ENCODE results near the gene UFD1. TPM values are rescaled to one million over a fixed set of nuclear protein-coding genes. Genes with fewer than 3 reads are reported as not detected.

The UFD1 gene
- total RNA-seq, 4 donors from 2014 or later: 26.9 to 38.1 (median 30.1) TPM

DNA sequence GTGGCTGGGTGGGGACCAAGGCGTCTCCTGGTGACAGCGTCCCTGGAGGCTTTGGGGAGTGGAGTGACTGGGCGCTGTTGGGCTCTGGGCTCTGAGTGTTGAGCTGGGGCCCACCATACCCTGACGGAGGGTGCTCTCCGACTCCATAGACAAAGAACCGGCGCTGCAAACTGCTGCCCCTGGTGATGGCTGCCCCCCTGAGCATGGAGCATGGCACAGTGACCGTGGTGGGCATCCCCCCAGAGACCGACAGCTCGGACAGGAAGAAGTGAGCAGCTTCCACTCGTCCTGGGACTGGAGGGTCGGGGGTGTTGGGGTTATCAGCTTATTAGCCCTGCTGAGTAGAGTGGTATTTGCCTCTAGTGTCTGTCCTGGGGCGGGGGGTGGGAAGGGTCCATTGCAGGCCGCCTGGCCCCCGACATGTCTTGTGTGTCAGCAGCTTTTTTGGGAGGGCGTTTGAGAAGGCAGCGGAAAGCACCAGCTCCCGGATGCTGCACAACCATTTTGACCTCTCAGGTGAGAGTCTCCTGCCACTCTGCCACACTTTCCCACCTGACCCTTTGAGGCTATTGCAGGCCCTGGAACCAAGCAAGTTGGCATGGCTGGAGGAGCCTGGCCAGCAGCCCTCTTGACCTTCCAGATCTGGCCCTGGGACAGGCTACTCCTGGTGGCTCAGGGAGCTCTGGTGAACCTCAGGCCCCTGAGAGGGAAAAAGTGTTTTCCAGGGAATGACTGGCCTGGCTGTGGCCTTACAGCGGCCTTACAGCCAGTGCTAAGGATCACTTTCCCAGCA, 37.6 kb upstream of the UFD1 start:
- TF ChIP-seq POLR2A (IDR thresholded peaks at IDR 0.05) (no peak), EP300 (IDR thresholded peaks at IDR 0.05) (no peak), CTCF (IDR thresholded peaks at IDR 0.05) (no peak)
- no peaks in the 10 kb centered on the region for H3K36me3 ChIP-seq
- no peak overlapping the region for H3K4me3 ChIP-seq
- no peaks in the 10 kb centered on the region for H3K4me1 ChIP-seq
- no peaks in the 10 kb centered on the region for H3K27me3 ChIP-seq
- 90 to 91% methylated on average over 18 to 19 of the region's 19 CpGs for WGBS, 2 donors
- no peak for DNase-seq (ENCODE audit: low spot score in 2 of 2)
- H3K9me3 ChIP-seq: peaks cover 0 to 11% (median 0%) of the 10 kb centered on the region in 4 donors
- no peak overlapping the region for H3K27ac ChIP-seq

DNA sequence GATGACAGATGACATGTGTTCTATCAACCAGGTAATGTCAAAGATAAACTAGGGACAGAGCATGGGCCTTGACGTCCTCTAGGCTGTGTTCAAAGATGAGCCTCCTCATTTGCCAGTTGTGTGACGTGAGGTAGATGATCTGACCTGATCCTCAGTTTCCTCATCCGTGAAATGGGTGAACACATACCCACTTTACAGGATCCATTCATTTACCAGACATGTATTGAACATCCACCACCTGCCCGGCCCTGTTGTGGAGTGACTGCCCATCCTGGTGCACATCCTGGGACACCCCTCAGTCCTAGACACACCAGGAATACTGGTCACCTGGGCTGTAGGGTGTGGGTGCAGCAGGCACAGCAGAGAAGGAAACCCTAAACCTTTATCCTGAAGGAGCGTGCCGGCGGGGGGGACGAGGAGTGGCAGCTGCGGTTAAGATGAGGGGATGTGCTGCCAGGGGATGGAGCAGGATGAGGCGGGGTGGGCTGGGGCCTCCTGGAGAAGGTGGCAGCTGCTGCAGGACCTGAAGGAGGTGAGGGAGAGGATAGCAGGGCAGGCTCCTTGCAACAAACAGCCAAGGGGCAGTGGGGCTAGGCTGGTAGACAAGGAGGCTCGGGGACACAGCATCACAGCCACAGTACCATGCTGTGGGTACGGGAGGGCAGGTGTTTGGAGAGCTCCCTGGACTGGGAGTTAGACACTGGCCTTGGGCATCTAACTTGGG, 36.8 kb upstream of the UFD1 start:
- Histone ChIP-seq H3K27ac (no peak overlapping the region), H3K36me3 (no peaks in the 10 kb centered on the region), H3K9me3 (peaks cover 0 to 11% (median 0%) of the 10 kb centered on the region in 4 donors), H3K4me1 (no peaks in the 10 kb centered on the region), H3K4me3 (no peak overlapping the region), H3K27me3 (no peaks in the 10 kb centered on the region)
- DNase-seq (ENCODE audit: low spot score in 2 of 2): no peak
- 92 to 97% methylated on average over 12 of the region's 12 CpGs for WGBS, 2 donors
- no peak for TF ChIP-seq POLR2A (IDR thresholded peaks at IDR 0.05)
- no peak for TF ChIP-seq CTCF (IDR thresholded peaks at IDR 0.05)
- TF ChIP-seq EP300 (IDR thresholded peaks at IDR 0.05): no peak

DNA sequence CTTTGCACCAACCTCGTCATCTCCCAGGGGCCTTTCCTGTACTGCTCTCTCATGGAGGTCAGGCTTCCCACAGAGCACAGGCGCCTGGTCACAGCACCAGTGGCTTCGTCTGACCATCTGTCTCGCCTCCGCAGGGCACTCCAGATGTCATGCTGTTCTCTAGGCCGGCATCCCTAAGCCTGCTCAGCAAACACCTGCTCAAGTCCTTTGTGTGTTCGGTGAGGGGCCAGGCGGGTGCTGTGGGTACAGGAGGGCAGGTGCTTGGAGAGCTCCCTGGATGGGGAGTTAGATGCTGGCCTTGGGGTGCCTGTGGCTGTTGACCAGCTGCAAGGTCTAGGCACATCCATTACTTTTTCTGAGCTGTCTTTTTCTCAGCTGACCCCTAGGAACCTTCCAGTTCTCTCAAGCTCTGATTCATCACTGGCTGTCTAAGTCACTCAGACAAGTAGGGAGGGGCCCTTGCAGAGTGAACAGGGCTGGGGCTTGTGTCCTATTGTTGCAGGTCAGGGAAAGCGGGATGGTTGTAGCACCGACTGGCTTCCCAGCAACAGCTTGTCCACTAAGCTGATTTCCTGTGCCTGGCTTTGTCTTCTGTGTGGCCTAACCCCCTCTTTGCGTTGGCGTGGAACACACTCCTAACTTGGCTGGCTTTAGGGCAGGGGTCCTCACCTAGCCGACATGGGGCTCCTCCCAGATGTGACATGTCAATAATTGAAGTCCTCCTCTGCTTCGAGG, 36.0 kb upstream of the UFD1 start:
- no peak for TF ChIP-seq POLR2A (IDR thresholded peaks at IDR 0.05)
- TF ChIP-seq CTCF (IDR thresholded peaks at IDR 0.05): no peak
- TF ChIP-seq EP300 (IDR thresholded peaks at IDR 0.05): no peak
- Histone ChIP-seq H3K4me3 (no peak overlapping the region), H3K27me3 (no peaks in the 10 kb centered on the region), H3K4me1 (no peaks in the 10 kb centered on the region), H3K9me3 (peaks cover 0 to 11% (median 0%) of the 10 kb centered on the region in 4 donors), H3K36me3 (no peaks in the 10 kb centered on the region), H3K27ac (no peak overlapping the region)
- no peak for DNase-seq (ENCODE audit: low spot score in 2 of 2)
- 93 to 95% methylated on average over 13 to 14 of the region's 14 CpGs for WGBS, 2 donors

DNA sequence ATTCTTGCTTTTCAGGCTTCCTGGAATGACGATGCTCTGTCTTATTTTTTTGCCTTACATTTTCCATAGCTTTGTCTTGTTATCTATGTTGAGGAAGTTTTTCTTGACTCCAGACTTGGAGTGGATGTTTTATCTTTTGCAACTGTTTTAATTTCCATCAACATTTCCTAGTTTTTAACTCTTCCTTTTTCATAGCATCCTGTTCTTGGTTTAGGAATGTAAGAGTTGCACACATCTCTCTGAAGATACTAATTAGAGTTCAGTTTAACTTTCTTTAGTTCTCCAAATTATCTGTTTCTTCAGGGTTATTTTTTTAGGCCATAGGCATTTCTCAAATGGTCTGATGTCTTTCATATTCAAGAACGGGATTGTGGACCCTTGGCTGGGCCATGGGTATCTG, 34.8 kb upstream of the UFD1 start:
- H3K27me3 ChIP-seq: no peaks in the 10 kb centered on the region

More for the DNA sequence above, 34.8 kb upstream of the UFD1 start:
- Histone ChIP-seq H3K9me3 (peaks cover 0 to 11% (median 0%) of the 10 kb centered on the region in 4 donors), H3K4me1 (no peaks in the 10 kb centered on the region), H3K4me3 (no peak overlapping the region), H3K27ac (no peak overlapping the region), H3K36me3 (no peaks in the 10 kb centered on the region)
- WGBS, 2 donors: 50% methylated on average over 2 of the region's 2 CpGs
- DNase-seq (ENCODE audit: low spot score in 2 of 2): no peak
- TF ChIP-seq EP300 (IDR thresholded peaks at IDR 0.05) (no peak), POLR2A (IDR thresholded peaks at IDR 0.05) (no peak), CTCF (IDR thresholded peaks at IDR 0.05) (no peak)

Measured in tibial nerve (tissue), 4 donors.